Measurements from ENCODE around the gene DCAF4. TPM values are rescaled to one million over a fixed set of nuclear protein-coding genes. Genes with fewer than 3 reads are reported as not detected.
A peak's percentile ranks its signal among the peaks of the same experiment; 100 is the strongest.

Gene DCAF4
- total RNA-seq, 1 donor, result 12.5 TPM

DNA sequence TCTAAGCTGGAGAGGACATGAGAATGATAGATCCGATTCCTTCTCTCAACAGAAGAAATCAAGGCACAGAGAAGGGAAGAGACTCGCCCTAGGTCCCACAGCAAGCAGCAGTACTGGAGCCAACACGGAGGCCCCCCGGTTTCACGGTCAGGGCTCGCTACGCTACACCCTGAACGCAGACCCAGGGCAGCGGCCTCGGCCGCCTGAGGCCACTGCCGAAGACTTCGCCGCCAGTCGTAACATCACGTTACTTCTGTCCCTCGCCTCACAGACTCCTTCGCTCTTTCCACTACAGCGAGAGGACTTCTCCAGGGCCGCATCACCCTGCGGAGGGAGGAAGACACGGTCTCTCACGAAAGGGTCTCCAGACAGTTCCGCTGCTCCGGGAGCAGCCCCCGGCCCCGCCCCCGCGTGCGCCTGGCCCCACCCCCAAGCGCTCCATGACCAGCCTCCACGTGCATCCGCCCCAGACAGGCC, 411 bp upstream of the DCAF4 start:
- peak overlapping the region; percentile 74 for H3K4me3 ChIP-seq (ENCODE audit: low read depth, low read length)
- no peak for DNase-seq (ENCODE audit: low read depth)
- TF ChIP-seq, protein P1, sequence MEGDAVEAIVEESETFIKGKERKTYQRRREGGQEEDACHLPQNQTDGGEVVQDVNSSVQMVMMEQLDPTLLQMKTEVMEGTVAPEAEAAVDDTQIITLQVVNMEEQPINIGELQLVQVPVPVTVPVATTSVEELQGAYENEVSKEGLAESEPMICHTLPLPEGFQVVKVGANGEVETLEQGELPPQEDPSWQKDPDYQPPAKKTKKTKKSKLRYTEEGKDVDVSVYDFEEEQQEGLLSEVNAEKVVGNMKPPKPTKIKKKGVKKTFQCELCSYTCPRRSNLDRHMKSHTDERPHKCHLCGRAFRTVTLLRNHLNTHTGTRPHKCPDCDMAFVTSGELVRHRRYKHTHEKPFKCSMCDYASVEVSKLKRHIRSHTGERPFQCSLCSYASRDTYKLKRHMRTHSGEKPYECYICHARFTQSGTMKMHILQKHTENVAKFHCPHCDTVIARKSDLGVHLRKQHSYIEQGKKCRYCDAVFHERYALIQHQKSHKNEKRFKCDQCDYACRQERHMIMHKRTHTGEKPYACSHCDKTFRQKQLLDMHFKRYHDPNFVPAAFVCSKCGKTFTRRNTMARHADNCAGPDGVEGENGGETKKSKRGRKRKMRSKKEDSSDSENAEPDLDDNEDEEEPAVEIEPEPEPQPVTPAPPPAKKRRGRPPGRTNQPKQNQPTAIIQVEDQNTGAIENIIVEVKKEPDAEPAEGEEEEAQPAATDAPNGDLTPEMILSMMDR (IDR thresholded peaks at IDR 0.05; ENCODE audit: insufficient read depth, low read depth, low read length), result no peak

DNA sequence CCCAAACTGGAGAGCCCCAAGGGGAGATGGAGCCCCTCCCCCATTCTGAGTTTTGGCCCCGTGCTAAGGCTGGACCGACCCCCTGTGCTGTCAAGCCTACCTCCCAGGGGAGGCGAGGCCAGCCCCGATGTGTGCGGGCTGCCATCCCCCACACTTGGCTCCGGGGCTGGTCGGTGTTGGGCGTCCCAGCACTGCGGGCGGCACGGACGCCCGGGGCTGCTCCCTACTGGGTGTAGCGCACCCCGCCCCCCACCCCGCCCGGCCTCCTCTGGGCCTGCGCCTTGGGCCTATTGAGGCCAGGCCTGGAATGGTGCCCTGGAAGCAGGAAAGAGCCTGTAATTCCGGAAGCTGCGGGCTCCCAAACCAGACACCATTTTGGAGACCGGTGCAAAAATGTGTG, 2.6 kb downstream of the DCAF4 start:
- DNase-seq (ENCODE audit: low read depth), result peak; percentile 82
- peak overlapping the region; percentile 58 for H3K4me3 ChIP-seq (ENCODE audit: low read depth, low read length)
- TF ChIP-seq, protein P1 (IDR thresholded peaks at IDR 0.05; ENCODE audit: insufficient read depth, low read depth, low read length), result no peak

DNA sequence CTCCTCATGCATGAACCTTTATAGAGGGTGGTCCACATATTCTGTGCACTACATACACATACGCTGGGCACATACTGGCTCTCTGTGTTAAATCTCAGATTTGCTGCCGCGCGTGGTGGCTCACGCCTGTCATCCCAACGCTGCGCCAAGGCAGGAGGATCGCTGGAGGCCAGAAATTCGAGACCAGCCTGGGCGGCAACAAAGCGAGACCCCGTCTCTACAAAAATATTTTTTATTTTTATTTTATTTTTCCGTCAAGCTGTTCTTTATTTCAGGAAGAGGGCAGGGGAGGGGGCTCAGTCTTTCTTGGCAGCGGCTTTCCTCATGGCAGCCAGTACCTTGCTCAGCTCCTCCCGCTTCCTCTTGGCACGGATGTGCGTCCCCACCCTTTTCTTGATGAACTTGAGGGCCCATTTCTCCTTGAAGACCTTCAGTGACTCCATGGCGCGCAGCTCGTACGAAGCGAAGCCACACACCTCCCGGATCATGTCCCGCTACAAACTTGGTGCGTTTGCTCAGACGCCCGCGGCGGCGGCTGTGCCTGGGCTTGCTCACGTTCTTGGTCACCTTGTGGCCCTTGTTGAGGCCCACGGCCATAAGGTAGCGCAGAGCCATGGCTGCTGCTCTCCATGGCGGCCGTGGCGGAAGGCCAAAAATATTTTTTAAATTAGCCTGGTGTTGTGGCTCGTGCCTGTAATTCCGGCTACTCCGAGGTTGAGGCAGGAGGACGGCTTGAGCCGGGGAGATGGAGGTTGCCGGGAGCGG, 3.2 kb downstream of the DCAF4 start:
- peak; percentile 22 for DNase-seq (ENCODE audit: low read depth)
- TF ChIP-seq, protein P1 (IDR thresholded peaks at IDR 0.05; ENCODE audit: insufficient read depth, low read depth, low read length), result no peak
- peak overlapping the region; percentile 58 for H3K4me3 ChIP-seq (ENCODE audit: low read depth, low read length)

DNA sequence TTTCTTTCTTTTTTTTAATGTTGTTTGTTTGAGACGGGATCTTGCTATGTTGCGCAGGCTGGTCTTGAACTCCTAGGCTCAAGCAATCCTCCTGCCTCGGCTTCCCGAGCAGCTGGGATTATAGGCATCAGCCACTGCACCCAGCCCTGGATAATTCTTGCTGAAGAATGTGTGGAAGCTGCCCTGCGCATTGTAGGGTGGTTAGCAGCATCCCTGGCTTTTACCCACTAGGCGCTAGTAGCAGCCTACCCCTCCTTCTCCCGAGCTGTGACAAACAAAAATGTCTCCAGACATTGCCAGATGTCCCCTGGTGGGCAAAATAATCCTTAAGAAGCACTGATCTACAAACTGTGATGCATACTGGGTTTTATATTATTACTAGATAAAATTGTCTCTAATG, 6.6 kb downstream of the DCAF4 start:
- no peak for DNase-seq (ENCODE audit: low read depth)
- TF ChIP-seq, protein P1 (IDR thresholded peaks at IDR 0.05; ENCODE audit: insufficient read depth, low read depth, low read length), result no peak
- H3K4me3 ChIP-seq (ENCODE audit: low read depth, low read length), result no peak overlapping the region

DNA sequence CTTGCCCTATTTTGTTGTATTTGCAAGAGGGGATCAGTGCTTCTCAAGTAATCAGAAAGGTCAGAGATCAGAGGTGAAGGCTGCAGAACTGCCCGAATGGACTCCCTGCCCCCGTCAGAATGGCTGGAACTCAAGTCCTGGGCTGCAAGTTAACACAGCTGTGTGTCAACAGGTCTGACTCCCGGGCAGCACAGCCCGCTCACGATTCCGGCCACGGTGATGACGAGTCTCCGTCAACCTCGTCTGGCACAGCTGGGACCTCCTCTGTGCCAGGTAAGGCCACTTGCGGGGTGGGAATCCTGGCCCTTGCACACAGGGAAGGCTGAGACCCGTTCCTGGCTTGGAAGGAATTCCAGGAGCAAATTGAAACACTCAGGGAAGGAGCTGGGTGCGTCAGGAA, 13.4 kb downstream of the DCAF4 start:
- no peak overlapping the region for H3K4me3 ChIP-seq (ENCODE audit: low read depth, low read length)
- no peak for DNase-seq (ENCODE audit: low read depth)
- TF ChIP-seq, protein P1 (IDR thresholded peaks at IDR 0.05; ENCODE audit: insufficient read depth, low read depth, low read length), result no peak

DNA sequence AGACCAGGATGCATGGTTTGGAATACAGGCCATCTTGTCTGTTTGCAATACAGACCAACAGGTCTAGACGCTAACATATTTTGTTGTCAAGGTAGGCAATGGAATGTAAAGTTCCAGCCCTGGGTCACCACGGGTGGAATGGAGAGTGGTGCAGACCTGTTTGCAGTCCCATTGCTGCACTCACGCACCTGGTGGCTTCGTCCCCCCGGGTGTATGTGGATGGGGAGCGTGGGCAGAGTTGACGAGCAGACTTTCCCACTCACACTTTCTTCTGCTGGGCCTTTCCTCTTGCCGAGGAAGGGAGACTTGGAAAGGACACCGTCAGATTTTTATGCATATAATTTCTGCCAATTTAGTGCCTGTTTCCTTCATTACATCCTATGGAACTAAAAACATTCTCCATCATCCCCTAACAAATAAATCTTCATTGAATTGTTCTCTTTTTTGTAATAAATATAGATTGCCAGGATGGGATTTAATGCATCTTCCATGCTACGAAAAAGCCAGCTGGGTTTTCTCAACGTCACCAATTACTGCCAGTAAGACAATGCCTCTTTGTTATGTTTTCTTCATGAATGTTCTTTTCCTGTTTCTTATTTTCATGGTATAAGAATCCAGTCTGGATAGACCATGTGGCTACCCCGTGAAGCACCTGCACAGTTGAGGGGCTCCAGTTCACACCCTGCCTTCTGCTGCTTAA, 15.2 kb downstream of the DCAF4 start:
- H3K4me3 ChIP-seq (ENCODE audit: low read depth, low read length), result no peak overlapping the region
- TF ChIP-seq, protein P1 (IDR thresholded peaks at IDR 0.05; ENCODE audit: insufficient read depth, low read depth, low read length), result no peak
- no peak for DNase-seq (ENCODE audit: low read depth)

All from fibroblast of villous mesenchyme (primary cell).